Fibroblast of the aortic adventitia (primary cell): Measurements from ENCODE around the gene PLPPR3. TPM values are rescaled to one million over a fixed set of nuclear protein-coding genes. Genes with fewer than 3 reads are reported as not detected.
"Not testable (repeated sequence)": the region's sequence is repeated elsewhere in the genome, so short reads cannot be mapped to it uniquely, and the experiment has no call there.

ENCODE experiments used
- DNase-seq: peaks from one replicate; pipeline ENCODE4 v3.0.0-alpha.2; 2010; ENCODE audit warnings: low read depth
- H3K4me3 ChIP-seq: 2 replicates; pipeline ENCODE4 v1.5.1; 2011; ENCODE audit warnings: low read depth, mild to moderate bottlenecking, control low read depth, low read length, moderate library complexity
- total RNA-seq: library from RNA; depleted of rRNA; stranded (reverse); fragments of >200 nt; gene quantifications from 2 replicates; pipeline ENCODE4 v1.2.3, GENCODE V29; 2012; ENCODE audit warnings: low replicate concordance
- TF ChIP-seq, protein P1 (sequence below): IDR thresholded peaks from 2 replicates; pipeline ENCODE4 v1.5.1; 2011; ENCODE audit warnings: mild to moderate bottlenecking, low read length, control low read depth, inconsistent platforms; ENCODE audit not compliant: insufficient read depth

PLPPR3 gene
- total RNA-seq, 1 donor: 0.18 TPM

DNA sequence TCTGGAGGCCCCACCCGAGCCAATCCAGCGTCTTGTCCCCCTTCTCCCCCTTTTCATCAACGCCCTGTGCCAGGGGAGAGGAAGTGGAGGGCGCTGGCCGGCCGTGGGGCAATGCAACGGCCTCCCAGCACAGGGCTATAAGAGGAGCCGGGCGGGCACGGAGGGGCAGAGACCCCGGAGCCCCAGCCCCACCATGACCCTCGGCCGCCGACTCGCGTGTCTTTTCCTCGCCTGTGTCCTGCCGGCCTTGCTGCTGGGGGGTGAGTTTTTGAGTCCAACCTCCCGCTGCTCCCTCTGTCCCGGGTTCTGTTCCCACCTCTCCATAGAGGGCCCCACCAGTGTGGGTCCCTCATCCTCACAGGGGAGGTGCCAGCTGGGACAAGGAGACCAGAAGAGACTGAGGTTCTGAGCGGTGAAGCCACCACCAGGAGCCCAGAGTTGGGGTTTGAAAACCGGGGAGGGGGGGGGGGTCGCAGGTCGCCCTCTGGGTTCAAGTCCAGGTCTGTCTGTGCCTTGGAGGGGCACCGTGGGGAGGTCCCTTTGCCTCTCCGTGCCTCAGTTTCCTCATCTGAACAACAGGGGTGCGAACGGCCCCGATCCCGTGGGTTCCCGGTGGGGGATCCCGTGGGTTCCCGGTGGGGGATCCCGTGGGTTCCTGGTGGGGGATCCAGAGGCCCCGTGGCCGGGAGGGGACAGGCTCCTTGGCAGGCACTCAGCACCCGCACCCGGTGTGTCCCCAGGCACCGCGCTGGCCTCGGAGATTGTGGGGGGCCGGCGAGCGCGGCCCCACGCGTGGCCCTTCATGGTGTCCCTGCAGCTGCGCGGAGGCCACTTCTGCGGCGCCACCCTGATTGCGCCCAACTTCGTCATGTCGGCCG, 30.6 kb upstream of the PLPPR3 start, which contains the start of gene ELANE:
ELANE (plus strand) TSS at position 168 of the 878 bp plus-strand sequence; CDS start at position 194, 26 bp downstream.
- no peak within 1 kb of the TSS for H3K4me3 ChIP-seq
- DNase-seq: no peak
- TF ChIP-seq, protein P1, sequence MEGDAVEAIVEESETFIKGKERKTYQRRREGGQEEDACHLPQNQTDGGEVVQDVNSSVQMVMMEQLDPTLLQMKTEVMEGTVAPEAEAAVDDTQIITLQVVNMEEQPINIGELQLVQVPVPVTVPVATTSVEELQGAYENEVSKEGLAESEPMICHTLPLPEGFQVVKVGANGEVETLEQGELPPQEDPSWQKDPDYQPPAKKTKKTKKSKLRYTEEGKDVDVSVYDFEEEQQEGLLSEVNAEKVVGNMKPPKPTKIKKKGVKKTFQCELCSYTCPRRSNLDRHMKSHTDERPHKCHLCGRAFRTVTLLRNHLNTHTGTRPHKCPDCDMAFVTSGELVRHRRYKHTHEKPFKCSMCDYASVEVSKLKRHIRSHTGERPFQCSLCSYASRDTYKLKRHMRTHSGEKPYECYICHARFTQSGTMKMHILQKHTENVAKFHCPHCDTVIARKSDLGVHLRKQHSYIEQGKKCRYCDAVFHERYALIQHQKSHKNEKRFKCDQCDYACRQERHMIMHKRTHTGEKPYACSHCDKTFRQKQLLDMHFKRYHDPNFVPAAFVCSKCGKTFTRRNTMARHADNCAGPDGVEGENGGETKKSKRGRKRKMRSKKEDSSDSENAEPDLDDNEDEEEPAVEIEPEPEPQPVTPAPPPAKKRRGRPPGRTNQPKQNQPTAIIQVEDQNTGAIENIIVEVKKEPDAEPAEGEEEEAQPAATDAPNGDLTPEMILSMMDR: no peak

DNA sequence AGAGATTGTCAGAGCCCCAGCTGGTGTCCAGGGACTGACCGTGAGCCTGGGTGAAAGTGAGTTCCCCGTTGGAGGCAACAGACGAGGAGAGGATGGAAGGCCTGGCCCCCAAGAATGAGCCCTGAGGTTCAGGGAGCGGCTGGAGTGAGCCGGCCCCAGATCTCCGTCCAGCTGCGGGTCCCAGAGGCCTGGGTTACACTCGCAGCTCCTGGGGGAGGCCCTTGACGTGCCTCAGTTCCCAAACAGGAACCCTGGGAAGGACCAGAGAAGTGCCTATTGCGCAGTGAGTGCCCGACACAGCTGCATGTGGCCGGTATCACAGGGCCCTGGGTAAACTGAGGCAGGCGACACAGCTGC, 29.2 kb upstream of the PLPPR3 start:
- no peak overlapping the region for H3K4me3 ChIP-seq
- TF ChIP-seq, protein P1: no peak
- no peak for DNase-seq

DNA sequence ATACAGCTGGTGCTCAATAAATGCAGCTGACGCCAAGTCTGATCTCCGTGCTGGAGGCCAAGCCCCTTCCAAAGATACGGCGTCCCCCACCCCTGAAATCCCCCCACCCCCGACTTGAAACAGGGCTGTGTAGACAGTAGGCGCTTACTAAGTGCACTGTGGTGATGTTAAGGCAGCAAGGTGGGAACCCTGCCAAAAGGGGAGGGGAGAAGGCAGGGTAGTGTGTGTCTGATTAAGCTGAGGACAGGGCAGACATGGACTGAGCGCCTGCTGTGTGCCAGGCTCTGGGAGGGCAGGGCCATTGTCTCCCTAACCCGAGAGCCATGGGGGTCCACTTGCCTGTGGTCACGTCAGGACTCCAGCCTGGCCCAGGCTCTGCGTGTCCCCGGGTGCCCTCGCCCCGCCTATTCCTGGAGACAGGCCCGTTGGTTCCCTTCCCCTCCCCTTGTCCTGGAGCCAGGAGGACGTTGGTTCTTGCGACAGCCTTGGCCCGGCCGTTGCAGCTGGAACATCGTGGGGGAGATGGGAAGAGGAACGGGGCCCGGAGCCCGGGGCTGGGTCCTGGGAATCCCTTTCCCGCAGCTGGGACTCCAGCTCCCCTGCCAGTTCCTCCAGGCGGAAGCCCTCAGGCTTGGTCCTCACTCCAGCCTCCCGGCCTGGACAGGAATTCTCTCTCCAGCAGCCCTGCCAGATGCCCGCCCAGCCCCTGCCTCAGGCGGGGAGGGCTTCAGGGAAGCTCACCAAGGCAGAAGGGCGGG, 28.6 kb upstream of the PLPPR3 start:
- peak; percentile 97 for DNase-seq
- no peak overlapping the region for H3K4me3 ChIP-seq
- TF ChIP-seq, protein P1: no peak

DNA sequence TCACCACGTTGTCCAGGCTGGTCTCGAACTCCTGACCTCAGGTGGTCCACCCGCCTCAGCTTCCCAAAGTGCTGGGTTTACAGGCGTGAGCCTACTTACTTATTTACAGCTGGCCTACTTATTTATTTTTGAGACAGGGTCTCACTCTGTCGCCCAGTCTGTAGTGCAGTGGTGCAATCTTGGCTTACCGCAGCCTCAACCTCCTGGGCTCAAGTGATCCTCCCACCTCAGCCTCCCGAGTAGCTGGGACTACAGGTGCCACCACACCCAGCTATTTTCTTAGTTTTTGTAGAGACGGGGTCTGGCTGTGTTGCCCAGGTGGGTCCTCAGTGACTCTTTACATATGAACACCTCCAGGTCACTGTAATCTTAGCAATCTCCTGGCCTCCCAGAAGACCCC, 27.4 kb upstream of the PLPPR3 start:
- not testable (repeated sequence) for DNase-seq, H3K4me3 ChIP-seq

DNA sequence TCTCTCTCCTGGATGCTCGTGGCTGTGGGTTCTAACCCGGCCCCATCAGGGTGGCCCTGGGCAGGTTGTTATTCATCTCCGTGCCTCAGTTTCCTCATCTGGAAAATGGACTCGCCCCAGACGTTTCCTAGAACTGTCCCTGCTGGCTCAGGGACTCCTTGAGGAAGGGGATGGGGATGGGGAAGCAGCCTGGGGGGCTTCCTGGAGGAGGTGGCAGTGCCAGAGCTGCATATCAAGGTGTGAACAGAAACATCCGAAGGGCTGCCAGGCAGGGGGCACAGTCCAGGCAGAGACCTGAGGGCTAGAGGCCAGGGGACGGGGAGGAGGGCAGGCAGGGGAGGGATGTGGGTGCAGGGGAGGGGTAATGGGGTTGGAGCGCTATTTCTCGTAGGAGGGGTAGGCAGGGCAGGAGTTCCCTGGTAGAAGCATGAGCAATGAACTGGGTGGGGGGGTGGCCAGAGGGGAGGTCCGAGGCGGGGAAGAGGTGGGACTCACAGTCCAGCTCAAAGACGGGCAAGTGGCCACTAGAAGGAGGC, 26.7 kb upstream of the PLPPR3 start:
- TF ChIP-seq, protein P1: no peak
- DNase-seq: no peak
- H3K4me3 ChIP-seq: no peak overlapping the region

DNA sequence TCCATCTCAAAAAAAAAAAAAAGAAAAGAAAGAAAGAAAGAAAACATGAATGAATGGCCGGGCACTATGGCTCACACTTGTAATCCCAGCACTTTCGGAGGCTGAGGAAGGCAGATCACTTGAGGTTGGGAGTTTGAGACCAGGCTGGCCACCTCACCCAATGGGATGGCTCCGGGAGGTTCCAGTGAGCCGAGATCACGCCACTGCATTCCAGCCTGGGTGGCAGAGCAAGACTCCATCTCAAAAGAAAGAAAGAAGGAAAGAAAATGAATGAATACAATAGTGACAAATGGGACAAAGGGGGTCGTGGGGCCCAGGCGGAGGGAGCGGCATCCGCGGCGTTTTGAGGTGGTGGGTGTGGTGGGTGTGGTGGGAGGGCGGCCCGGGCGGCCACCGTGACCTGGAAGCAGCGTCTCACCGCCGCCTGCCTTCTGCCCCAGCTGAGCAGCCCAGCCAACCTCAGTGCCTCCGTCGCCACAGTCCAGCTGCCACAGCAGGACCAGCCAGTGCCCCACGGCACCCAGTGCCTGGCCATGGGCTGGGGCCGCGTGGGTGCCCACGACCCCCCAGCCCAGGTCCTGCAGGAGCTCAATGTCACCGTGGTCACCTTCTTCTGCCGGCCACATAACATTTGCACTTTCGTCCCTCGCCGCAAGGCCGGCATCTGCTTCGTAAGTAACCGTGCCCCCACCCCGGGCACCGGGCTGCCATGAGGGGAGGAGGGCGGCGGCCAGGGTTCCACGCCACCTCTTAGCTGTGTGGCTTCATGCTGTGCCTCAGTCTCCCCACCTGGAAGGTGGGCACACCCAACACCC, 24.2 kb upstream of the PLPPR3 start:
- DNase-seq: no peak
- TF ChIP-seq, protein P1: no peak
- no peak overlapping the region for H3K4me3 ChIP-seq
